A549 (cell line): Measurements from ENCODE around the gene TREML1.

Experiments used
- CTCF ChIP-seq: fragments of >200 bp; sonication (Bioruptor Twin); formaldehyde crosslinking; IDR thresholded peaks from 3 replicates; pipeline ENCODE4 v1.5.1; 2016
- HEYL ChIP-seq: fragments of 250-450 bp; sonication (Bioruptor Pico); IDR thresholded peaks from 2 replicates; pipeline ENCODE4 v1.8.0; 2021; ENCODE audit warnings: mild to moderate bottlenecking, moderate library complexity
- HMGXB4 ChIP-seq: fragments of 250-450 bp; sonication (Bioruptor Pico); IDR thresholded peaks from 2 replicates; pipeline ENCODE4 v1.5.0; 2021; ENCODE audit warnings: mild to moderate bottlenecking, moderate library complexity, borderline replicate concordance
- HOXB13 ChIP-seq: fragments of 250-450 bp; sonication (Bioruptor Pico); IDR thresholded peaks from 2 replicates; pipeline ENCODE4 v1.5.0; 2020; ENCODE audit warnings: low read depth, mild to moderate bottlenecking, moderate library complexity
- MAFK ChIP-seq: fragments of 450-650 bp; IDR thresholded peaks from 2 replicates; pipeline ENCODE4 v1.6.1; 2014; ENCODE audit not compliant: partially characterized antibody
- NPAS2 ChIP-seq: fragments of 250-450 bp; sonication (Bioruptor Pico); IDR thresholded peaks from 2 replicates; pipeline ENCODE4 v1.8.0; 2022; ENCODE audit warnings: mild to moderate bottlenecking, moderate library complexity, borderline replicate concordance
- POLR2A ChIP-seq: IDR thresholded peaks from 2 replicates; pipeline ENCODE4 v1.6.1; 2012; ENCODE audit warnings: mild to moderate bottlenecking, low read length
- REST ChIP-seq: fragments of 200-600 bp; sonication (generic); IDR thresholded peaks from 2 replicates; pipeline ENCODE4 v1.6.1; 2016; ENCODE audit warnings: antibody characterized with exemption, mild to moderate bottlenecking, moderate library complexity
- ZFP36 ChIP-seq: fragments of 450-650 bp; IDR thresholded peaks from 2 replicates; pipeline ENCODE4 v1.6.1; 2014; ENCODE audit warnings: borderline replicate concordance; ENCODE audit not compliant: partially characterized antibody

- no peak for TF ChIP-seq POLR2A
- TF ChIP-seq REST = no peak
- no peak for TF ChIP-seq HEYL
- TF ChIP-seq HMGXB4 (CRISPR knock-in tag) = no peak
- no peak for TF ChIP-seq NPAS2 (CRISPR knock-in tag)
- no peak for TF ChIP-seq CTCF
- no peak for TF ChIP-seq MAFK
- no peak for TF ChIP-seq HOXB13 (CRISPR knock-in tag)
- TF ChIP-seq ZFP36 = no peak
Observed at GRCh38 chr6:41162687-41163418, 8.7 kb upstream of the TREML1 start, which contains the start of gene TREM2.
